ENCODE results near the gene CD151. TPM values are rescaled to one million over a fixed set of nuclear protein-coding genes. Genes with fewer than 3 reads are reported as not detected.
A peak's percentile ranks its signal among the peaks of the same experiment; 100 is the strongest.

The CD151 gene
- total RNA-seq (10 to 100 TPM; 54.9 to 67.3 TPM), total RNA-seq (20.3 to 33.1 reads per million in 2 donors)

GRCh38 chr11:832529-833113 lies at the start of gene CD151:
TSS of gene CD151 (plus strand) at chr11:832952. CDS start at chr11:836070, 3,118 bp downstream.
- Mint-ChIP-seq H3K36me3 (ENCODE audit: low read depth) (no peaks in the 10 kb centered on the region), H3K27ac (no peak within 1 kb of the TSS), H3K4me3 (peak within 1 kb of the TSS; percentile 81), H3K27me3 (peaks cover 22% of the 10 kb centered on the region), H3K4me1 (peaks cover 20% of the 10 kb centered on the region)
- DNase-seq (peak in 2 of 3 donors; percentile 41 to 57), ATAC-seq (peak; percentile 70)
- H3K9me3 ChIP-seq (ENCODE audit: control insufficient read depth, low read length, poor library complexity, severe bottlenecking), result no peaks in the 10 kb centered on the region

- Mint-ChIP-seq H3K36me3 (ENCODE audit: low read depth) (no peaks in the 10 kb centered on the region), H3K27me3 (no peaks in the 10 kb centered on the region), H3K27ac (peak overlapping the region; percentile 56), H3K4me3 (no peak overlapping the region), H3K4me1 (peaks cover 4% of the 10 kb centered on the region)
- H3K9me3 ChIP-seq (ENCODE audit: control insufficient read depth, low read length, poor library complexity, severe bottlenecking), result no peaks in the 10 kb centered on the region
- peak; percentile 71 for ATAC-seq
- DNase-seq, result no peak
Measured at GRCh38 chr11:783581-784015, 49.2 kb upstream of the CD151 start.

GRCh38 chr11:786235-787083 lies 46.3 kb upstream of the CD151 start:
- H3K27me3 Mint-ChIP-seq, result no peaks in the 10 kb centered on the region
- peaks cover 4% of the 10 kb centered on the region for H3K4me1 Mint-ChIP-seq
- DNase-seq (no peak), ATAC-seq (no peak)
- no peak overlapping the region for H3K4me3 Mint-ChIP-seq
- no peak overlapping the region for H3K27ac Mint-ChIP-seq
- H3K36me3 Mint-ChIP-seq (ENCODE audit: low read depth), result no peaks in the 10 kb centered on the region
- H3K9me3 ChIP-seq (ENCODE audit: control insufficient read depth, low read length, poor library complexity, severe bottlenecking), result no peaks in the 10 kb centered on the region

- DNase-seq (no peak), ATAC-seq (no peak)
- Mint-ChIP-seq H3K4me1 (peaks cover 4% of the 10 kb centered on the region), H3K27ac (no peak overlapping the region), H3K36me3 (ENCODE audit: low read depth) (no peaks in the 10 kb centered on the region), H3K27me3 (no peaks in the 10 kb centered on the region), H3K4me3 (no peak overlapping the region)
- no peaks in the 10 kb centered on the region for H3K9me3 ChIP-seq (ENCODE audit: control insufficient read depth, low read length, poor library complexity, severe bottlenecking)
Measured at GRCh38 chr11:787084-787675, 45.6 kb upstream of the CD151 start.

- no peaks in the 10 kb centered on the region for H3K9me3 ChIP-seq (ENCODE audit: control insufficient read depth, low read length, poor library complexity, severe bottlenecking)
- H3K27ac Mint-ChIP-seq, result no peak overlapping the region
- no peaks in the 10 kb centered on the region for H3K27me3 Mint-ChIP-seq
- ATAC-seq (no peak), DNase-seq (no peak)
- H3K36me3 Mint-ChIP-seq (ENCODE audit: low read depth), result no peaks in the 10 kb centered on the region
- peaks cover 4% of the 10 kb centered on the region for H3K4me1 Mint-ChIP-seq
- no peak overlapping the region for H3K4me3 Mint-ChIP-seq
Measured at GRCh38 chr11:788009-788640, 44.6 kb upstream of the CD151 start.

- no peak overlapping the region for H3K27ac Mint-ChIP-seq
- H3K4me1 Mint-ChIP-seq, result peaks cover 4% of the 10 kb centered on the region
- peak overlapping the region; percentile 52 for H3K4me3 Mint-ChIP-seq
- no peak for ATAC-seq
- H3K36me3 Mint-ChIP-seq (ENCODE audit: low read depth), result no peaks in the 10 kb centered on the region
- no peak for DNase-seq
- H3K27me3 Mint-ChIP-seq, result no peaks in the 10 kb centered on the region
- no peaks in the 10 kb centered on the region for H3K9me3 ChIP-seq (ENCODE audit: control insufficient read depth, low read length, poor library complexity, severe bottlenecking)
Measured at GRCh38 chr11:788953-789940, 43.5 kb upstream of the CD151 start.

GRCh38 chr11:789943-790342 lies 42.8 kb upstream of the CD151 start, which contains the start of gene CEND1:
TSS of gene CEND1 (minus strand) at chr11:790090. CDS start at chr11:788576, 1,514 bp downstream.
- ATAC-seq (peak; percentile 76), DNase-seq (peak in 2 of 3 donors; percentile 35)
- Mint-ChIP-seq H3K36me3 (ENCODE audit: low read depth) (no peaks in the 10 kb centered on the region), H3K4me1 (peaks cover 4% of the 10 kb centered on the region), H3K27me3 (no peaks in the 10 kb centered on the region), H3K4me3 (peak within 1 kb of the TSS; percentile 52), H3K27ac (no peak within 1 kb of the TSS)
- H3K9me3 ChIP-seq (ENCODE audit: control insufficient read depth, low read length, poor library complexity, severe bottlenecking), result no peaks in the 10 kb centered on the region

- no peak for DNase-seq
- no peaks in the 10 kb centered on the region for H3K9me3 ChIP-seq (ENCODE audit: control insufficient read depth, low read length, poor library complexity, severe bottlenecking)
- H3K4me3 Mint-ChIP-seq, result no peak overlapping the region
- no peak for ATAC-seq
- peaks cover 4% of the 10 kb centered on the region for H3K4me1 Mint-ChIP-seq
- no peaks in the 10 kb centered on the region for H3K27me3 Mint-ChIP-seq
- H3K27ac Mint-ChIP-seq, result no peak overlapping the region
- H3K36me3 Mint-ChIP-seq (ENCODE audit: low read depth), result no peaks in the 10 kb centered on the region
Measured at GRCh38 chr11:790721-791564, 41.8 kb upstream of the CD151 start.

- H3K27me3 Mint-ChIP-seq, result no peaks in the 10 kb centered on the region
- no peak for ATAC-seq
- peak in 1 of 3 donors; percentile 9 for DNase-seq
- no peaks in the 10 kb centered on the region for H3K36me3 Mint-ChIP-seq (ENCODE audit: low read depth)
- no peak overlapping the region for H3K27ac Mint-ChIP-seq
- peaks cover 9% of the 10 kb centered on the region for H3K4me1 Mint-ChIP-seq
- H3K4me3 Mint-ChIP-seq, result no peak overlapping the region
- H3K9me3 ChIP-seq (ENCODE audit: control insufficient read depth, low read length, poor library complexity, severe bottlenecking), result no peaks in the 10 kb centered on the region
Measured at GRCh38 chr11:791658-792534, 40.9 kb upstream of the CD151 start.

- no peaks in the 10 kb centered on the region for H3K9me3 ChIP-seq (ENCODE audit: control insufficient read depth, low read length, poor library complexity, severe bottlenecking)
- Mint-ChIP-seq H3K27me3 (no peaks in the 10 kb centered on the region), H3K4me1 (peaks cover 10% of the 10 kb centered on the region), H3K4me3 (no peak overlapping the region), H3K27ac (no peak overlapping the region), H3K36me3 (ENCODE audit: low read depth) (no peaks in the 10 kb centered on the region)
- DNase-seq (no peak), ATAC-seq (no peak)
Measured at GRCh38 chr11:792535-792821, 40.3 kb upstream of the CD151 start.

- no peak overlapping the region for H3K4me3 Mint-ChIP-seq
- ATAC-seq (no peak), DNase-seq (no peak)
- no peaks in the 10 kb centered on the region for H3K36me3 Mint-ChIP-seq (ENCODE audit: low read depth)
- H3K4me1 Mint-ChIP-seq, result peaks cover 10% of the 10 kb centered on the region
- H3K27me3 Mint-ChIP-seq, result no peaks in the 10 kb centered on the region
- H3K9me3 ChIP-seq (ENCODE audit: control insufficient read depth, low read length, poor library complexity, severe bottlenecking), result no peaks in the 10 kb centered on the region
- no peak overlapping the region for H3K27ac Mint-ChIP-seq
Measured at GRCh38 chr11:792873-793272, 39.9 kb upstream of the CD151 start.

All from T-helper 17 cell (primary cell).